Body of pancreas (tissue), 4 donors: ENCODE data around the gene ILDR1. TPM values are rescaled to one million over a fixed set of nuclear protein-coding genes. Genes with fewer than 3 reads are reported as not detected.

Experiments used
- ATAC-seq: fragments of 150-250 bp; one replicate; pipeline ENCODE4 v1.9.1; 2016
- DNase-seq, 4 donors: peaks; one replicate each; pipeline ENCODE4 v3.0.0-alpha.2; 2019
- H3K27ac ChIP-seq, 4 donors: fragments of 200-600 bp; sonication (generic); 1 replicate in 3 of 4; 2 replicates in 1 of 4; pipeline versions ENCODE4 v1.5.1 to v1.6.1; 2016 to 2019; ENCODE audit warnings: mild to moderate bottlenecking in 1 of 4, mixed read lengths in 1 of 4, moderate library complexity in 1 of 4
- H3K27me3 ChIP-seq, 2 donors: fragments of 200-600 bp; sonication (generic); one replicate each; pipeline ENCODE4 v1.6.0; 2016; ENCODE audit warnings: mild to moderate bottlenecking in 1 of 2
- H3K36me3 ChIP-seq, 2 donors: fragments of 200-600 bp; sonication (generic); replicated peaks in 1 of 2; 2 replicates each; pipeline ENCODE4 v1.5.1; 2016; ENCODE audit warnings: low read depth in 2 of 2; ENCODE audit not compliant: insufficient read depth in 1 of 2
- H3K4me1 ChIP-seq: fragments of 200-600 bp; sonication (generic); one replicate; pipeline ENCODE4 v1.6.0; 2016
- H3K4me3 ChIP-seq, 2 donors: fragments of 200-600 bp; sonication (generic); 1 replicate in 1 of 2; 2 replicates in 1 of 2; pipeline ENCODE4 v1.5.1; 2016 to 2019
- H3K9me3 ChIP-seq, 3 donors: fragments of 200-600 bp; sonication (generic); 1 replicate in 2 of 3; 2 replicates in 1 of 3; pipeline ENCODE4 v1.5.1; 2016
- CTCF ChIP-seq, 7 experiments: fragments of 450-650 bp in 4 of 7; fragments of 200-600 bp in 3 of 7; sonication (generic) in 3 of 7; IDR thresholded peaks; one replicate each; pipeline ENCODE4 v1.5.1; 2016 to 2019; ENCODE audit warnings: antibody characterized with exemption in 7 of 7
- POLR2A ChIP-seq, 3 donors: fragments of 450-650 bp; IDR thresholded peaks; one replicate each; pipeline ENCODE4 v1.6.1; 2016; ENCODE audit warnings: antibody characterized with exemption in 3 of 3, mild to moderate bottlenecking in 2 of 3
- WGBS, 2 donors: methylation state at CpG; one replicate each; pipeline ENCODE4 v1.1.5; 2017; 5-methylcytosine and 5-hydroxymethylcytosine counted together
- intact Hi-C: fragments of 100-400 bp; cut with DNase I; formaldehyde crosslinking; loops from one replicate; pipeline ENCODE4 v1.15.1; 2023
- total RNA-seq, 2 donors: library from RNA; depleted of rRNA; stranded (reverse); fragments of >200 nt; gene quantifications; one replicate each; pipeline ENCODE4 v1.1.0, GENCODE V29; 2016

ILDR1 gene
- total RNA-seq, 2 donors from 2014 or later, result 2.9 to 4.6 TPM

- DNase-seq, result peak in 1 of 4 donors; percentile 36
- no peaks in the 10 kb centered on the region for H3K36me3 ChIP-seq
These were observed 42.3 kb upstream of the ILDR1 start for GRCh38 chr3:122064326-122064725.

GRCh38 chr3:122063908-122064307, 41.9 kb upstream of the ILDR1 start:
- Histone ChIP-seq H3K27me3 (no peaks in the 10 kb centered on the region), H3K9me3 (no peaks in the 10 kb centered on the region), H3K4me1 (no peaks in the 10 kb centered on the region), H3K4me3 (no peak overlapping the region), H3K36me3 (no peaks in the 10 kb centered on the region), H3K27ac (peak overlapping the region in 1 of 4 donors; percentile 16)
- no peak for ATAC-seq
- intact Hi-C loops, result no loop called here
- TF ChIP-seq CTCF (IDR thresholded peaks at IDR 0.05) (no peak), POLR2A (IDR thresholded peaks at IDR 0.05) (no peak)
- WGBS, 2 donors, result 58 to 81% methylated on average over 1 of the region's 1 CpG
- DNase-seq, result peak in 1 of 4 donors; percentile 29

More at GRCh38 chr3:122064326-122064725, 42.3 kb upstream of the ILDR1 start:
- Histone ChIP-seq H3K4me1 (no peaks in the 10 kb centered on the region), H3K9me3 (no peaks in the 10 kb centered on the region), H3K4me3 (no peak overlapping the region), H3K27ac (peak overlapping the region in 1 of 4 donors; percentile 16), H3K27me3 (no peaks in the 10 kb centered on the region)
- 71 to 85% methylated on average over 4 of the region's 4 CpGs for WGBS, 2 donors
- TF ChIP-seq POLR2A (IDR thresholded peaks at IDR 0.05), result no peak
- no peak for TF ChIP-seq CTCF (IDR thresholded peaks at IDR 0.05)
- ATAC-seq, result no peak
- intact Hi-C loops, result no loop called here

- DNase-seq (no peak), ATAC-seq (no peak)
- no peak overlapping the region for H3K4me3 ChIP-seq
- no peaks in the 10 kb centered on the region for H3K27me3 ChIP-seq
- no peaks in the 10 kb centered on the region for H3K9me3 ChIP-seq
- TF ChIP-seq CTCF (IDR thresholded peaks at IDR 0.05), result no peak
- TF ChIP-seq POLR2A (IDR thresholded peaks at IDR 0.05), result no peak
- H3K27ac ChIP-seq, result no peak overlapping the region
- intact Hi-C loops, result no loop called here
- H3K36me3 ChIP-seq, result no peaks in the 10 kb centered on the region
- WGBS, 2 donors, result 76 to 89% methylated on average over 6 of the region's 6 CpGs
- no peaks in the 10 kb centered on the region for H3K4me1 ChIP-seq
These were observed 38.1 kb upstream of the ILDR1 start for GRCh38 chr3:122060040-122060698.

- H3K36me3 ChIP-seq, result no peaks in the 10 kb centered on the region
- DNase-seq (no peak), ATAC-seq (no peak)
- TF ChIP-seq POLR2A (IDR thresholded peaks at IDR 0.05), result no peak
- TF ChIP-seq CTCF (IDR thresholded peaks at IDR 0.05), result no peak
- intact Hi-C loops, result no loop called here
- H3K9me3 ChIP-seq, result no peaks in the 10 kb centered on the region
- 65 to 79% methylated on average over 1 of the region's 1 CpG for WGBS, 2 donors
- no peaks in the 10 kb centered on the region for H3K4me1 ChIP-seq
- H3K27me3 ChIP-seq, result no peaks in the 10 kb centered on the region
- no peak overlapping the region for H3K4me3 ChIP-seq
- no peak overlapping the region for H3K27ac ChIP-seq
These were observed 36.2 kb upstream of the ILDR1 start for GRCh38 chr3:122058294-122058693.

- Histone ChIP-seq H3K27me3 (no peaks in the 10 kb centered on the region), H3K9me3 (no peaks in the 10 kb centered on the region), H3K36me3 (no peaks in the 10 kb centered on the region), H3K4me1 (no peaks in the 10 kb centered on the region), H3K27ac (no peak overlapping the region), H3K4me3 (no peak overlapping the region)
- ATAC-seq (no peak), DNase-seq (no peak)
- TF ChIP-seq POLR2A (IDR thresholded peaks at IDR 0.05) (no peak), CTCF (IDR thresholded peaks at IDR 0.05) (no peak)
- intact Hi-C loops, result no loop called here
- WGBS, 2 donors, result 90 to 93% methylated on average over 2 of the region's 2 CpGs
These were observed 35.6 kb upstream of the ILDR1 start for GRCh38 chr3:122057671-122058070.
